ENCODE results near the gene ASXL1. TPM values are rescaled to one million over a fixed set of nuclear protein-coding genes. Genes with fewer than 3 reads are reported as not detected.
"Not testable (repeated sequence)": the region's sequence is repeated elsewhere in the genome, so short reads cannot be mapped to it uniquely, and the experiment has no call there.

Gene ASXL1
- total RNA-seq, 4 donors from 2014 or later: 69.1 to 116 (median 102) TPM

- Histone ChIP-seq H3K9me3 (no peaks in the 10 kb centered on the region), H3K4me3 (no peak overlapping the region), H3K36me3 (no peaks in the 10 kb centered on the region), H3K27me3 (no peaks in the 10 kb centered on the region), H3K27ac (no peak overlapping the region), H3K4me1 (no peaks in the 10 kb centered on the region)
- TF ChIP-seq, protein P1, sequence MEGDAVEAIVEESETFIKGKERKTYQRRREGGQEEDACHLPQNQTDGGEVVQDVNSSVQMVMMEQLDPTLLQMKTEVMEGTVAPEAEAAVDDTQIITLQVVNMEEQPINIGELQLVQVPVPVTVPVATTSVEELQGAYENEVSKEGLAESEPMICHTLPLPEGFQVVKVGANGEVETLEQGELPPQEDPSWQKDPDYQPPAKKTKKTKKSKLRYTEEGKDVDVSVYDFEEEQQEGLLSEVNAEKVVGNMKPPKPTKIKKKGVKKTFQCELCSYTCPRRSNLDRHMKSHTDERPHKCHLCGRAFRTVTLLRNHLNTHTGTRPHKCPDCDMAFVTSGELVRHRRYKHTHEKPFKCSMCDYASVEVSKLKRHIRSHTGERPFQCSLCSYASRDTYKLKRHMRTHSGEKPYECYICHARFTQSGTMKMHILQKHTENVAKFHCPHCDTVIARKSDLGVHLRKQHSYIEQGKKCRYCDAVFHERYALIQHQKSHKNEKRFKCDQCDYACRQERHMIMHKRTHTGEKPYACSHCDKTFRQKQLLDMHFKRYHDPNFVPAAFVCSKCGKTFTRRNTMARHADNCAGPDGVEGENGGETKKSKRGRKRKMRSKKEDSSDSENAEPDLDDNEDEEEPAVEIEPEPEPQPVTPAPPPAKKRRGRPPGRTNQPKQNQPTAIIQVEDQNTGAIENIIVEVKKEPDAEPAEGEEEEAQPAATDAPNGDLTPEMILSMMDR (IDR thresholded peaks at IDR 0.05): no peak
- no peak for TF ChIP-seq POLR2A (IDR thresholded peaks at IDR 0.05)
- intact Hi-C loops (cut with DNase I; ENCODE audit: low total_unique reads): no loop called here
- DNase-seq: no peak
These were observed 20.0 kb upstream of the ASXL1 start for GRCh38 chr20:32337937-32338661.

DNA sequence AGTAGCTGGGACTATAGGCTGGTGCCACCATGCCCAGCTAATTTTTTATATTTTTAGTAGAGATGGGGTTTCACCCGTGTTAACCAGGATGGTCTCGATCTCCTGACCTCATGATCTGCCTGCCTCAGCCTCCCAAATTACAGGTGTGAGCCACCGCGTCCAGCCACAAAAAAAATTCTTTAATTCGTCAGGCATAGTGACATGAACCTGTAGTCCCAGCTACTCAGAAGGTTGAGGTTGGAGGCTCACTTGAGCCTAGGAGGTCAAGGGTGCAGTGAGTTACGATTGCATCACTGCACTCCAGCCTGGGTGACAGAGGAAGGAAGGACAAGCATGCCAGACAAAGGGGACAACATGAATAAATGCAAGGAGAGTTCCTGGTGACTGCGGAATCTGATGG is 19.5 kb upstream of the ASXL1 start:
- H3K36me3 ChIP-seq: no peaks in the 10 kb centered on the region
- intact Hi-C loops (cut with DNase I; ENCODE audit: low total_unique reads): no loop called here
- H3K27me3 ChIP-seq: no peaks in the 10 kb centered on the region
- H3K27ac ChIP-seq: no peak overlapping the region
- TF ChIP-seq, protein P1 (IDR thresholded peaks at IDR 0.05): no peak
- TF ChIP-seq POLR2A (IDR thresholded peaks at IDR 0.05): no peak
- H3K4me3 ChIP-seq: no peak overlapping the region
- DNase-seq: no peak
- no peaks in the 10 kb centered on the region for H3K9me3 ChIP-seq
- H3K4me1 ChIP-seq: no peaks in the 10 kb centered on the region

- intact Hi-C loops (cut with DNase I; ENCODE audit: low total_unique reads): no loop called here
- no peak for DNase-seq
- H3K27me3 ChIP-seq: no peaks in the 10 kb centered on the region
- no peaks in the 10 kb centered on the region for H3K36me3 ChIP-seq
- H3K9me3 ChIP-seq: no peaks in the 10 kb centered on the region
- H3K4me3 ChIP-seq: no peak overlapping the region
- TF ChIP-seq, protein P1 (IDR thresholded peaks at IDR 0.05): no peak
- no peak for TF ChIP-seq POLR2A (IDR thresholded peaks at IDR 0.05)
- H3K27ac ChIP-seq: no peak overlapping the region
- no peaks in the 10 kb centered on the region for H3K4me1 ChIP-seq
These were observed 19.0 kb upstream of the ASXL1 start for GRCh38 chr20:32339116-32339515.

DNA sequence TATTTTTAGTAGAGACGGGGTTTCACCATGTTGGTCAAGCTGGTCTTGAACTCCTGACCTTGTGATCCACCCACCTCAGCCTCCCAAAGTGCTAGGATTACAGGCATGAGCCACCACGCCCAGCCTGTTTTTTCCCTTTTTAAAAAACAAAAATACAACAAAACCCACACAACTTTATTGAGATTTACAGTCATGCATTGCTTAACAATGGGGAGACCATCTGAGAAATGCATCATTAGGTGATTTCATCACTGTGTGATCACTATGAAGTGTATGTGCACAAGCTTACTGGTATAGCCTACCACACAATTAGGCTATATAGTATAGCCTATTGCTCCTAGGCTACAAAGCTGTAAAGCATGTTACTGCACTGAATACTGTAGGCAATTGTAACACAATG is 17.1 kb upstream of the ASXL1 start:
- DNase-seq; intact Hi-C loops (cut with DNase I; ENCODE audit: low total_unique reads); H3K4me3 ChIP-seq; H3K27ac ChIP-seq; H3K27me3 ChIP-seq; H3K9me3 ChIP-seq; H3K4me1 ChIP-seq; H3K36me3 ChIP-seq: not testable (repeated sequence)

- Histone ChIP-seq H3K27ac (no peak overlapping the region), H3K36me3 (no peaks in the 10 kb centered on the region), H3K4me3 (no peak overlapping the region), H3K9me3 (no peaks in the 10 kb centered on the region), H3K4me1 (no peaks in the 10 kb centered on the region), H3K27me3 (no peaks in the 10 kb centered on the region)
- no peak for DNase-seq
- intact Hi-C loops (cut with DNase I; ENCODE audit: low total_unique reads): no loop called here
- TF ChIP-seq POLR2A (IDR thresholded peaks at IDR 0.05): no peak
- TF ChIP-seq, protein P1 (IDR thresholded peaks at IDR 0.05): no peak
These were observed 14.7 kb upstream of the ASXL1 start for GRCh38 chr20:32343439-32343838.
